Lung microvascular endothelial cell (primary cell): ENCODE measurements around the gene ANLN. TPM values are rescaled to one million over a fixed set of nuclear protein-coding genes. Genes with fewer than 3 reads are reported as not detected.
A peak's percentile ranks its signal among the peaks of the same experiment; 100 is the strongest.

Experiments
- DNase-seq, 2 donors: peaks; one replicate each; pipeline versions ENCODE4 v3.0.0 to v3.0.0-alpha.2; 2010; ENCODE audit warnings: low read depth in 2 of 2
- total RNA-seq: library from RNA; depleted of rRNA; stranded (reverse); fragments of >200 nt; gene quantifications from 2 replicates; pipeline ENCODE4 v1.2.1, GENCODE V29; 2014

Gene ANLN
- total RNA-seq, 1 donor from 2014 or later: 6.3 TPM

DNA sequence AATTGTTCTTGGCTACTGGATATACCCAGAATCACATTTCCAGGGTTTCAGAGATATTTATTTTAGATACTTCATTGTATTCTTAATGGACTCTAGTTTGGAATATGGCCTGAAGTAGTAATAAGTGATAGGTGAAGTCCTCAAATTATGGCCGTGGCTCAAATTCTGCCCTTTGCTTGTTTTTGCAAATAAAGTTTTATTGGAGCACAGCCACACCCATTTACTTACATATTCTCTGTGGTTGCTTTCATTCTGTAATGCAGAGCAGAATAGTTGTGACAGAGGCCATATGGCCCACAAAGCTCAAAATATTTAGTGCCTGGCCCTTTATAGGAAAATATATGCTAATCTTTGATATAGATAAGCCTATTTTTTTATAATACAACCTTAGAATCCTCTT lies 19.5 kb downstream of the ANLN start:
- no peak for DNase-seq

DNA sequence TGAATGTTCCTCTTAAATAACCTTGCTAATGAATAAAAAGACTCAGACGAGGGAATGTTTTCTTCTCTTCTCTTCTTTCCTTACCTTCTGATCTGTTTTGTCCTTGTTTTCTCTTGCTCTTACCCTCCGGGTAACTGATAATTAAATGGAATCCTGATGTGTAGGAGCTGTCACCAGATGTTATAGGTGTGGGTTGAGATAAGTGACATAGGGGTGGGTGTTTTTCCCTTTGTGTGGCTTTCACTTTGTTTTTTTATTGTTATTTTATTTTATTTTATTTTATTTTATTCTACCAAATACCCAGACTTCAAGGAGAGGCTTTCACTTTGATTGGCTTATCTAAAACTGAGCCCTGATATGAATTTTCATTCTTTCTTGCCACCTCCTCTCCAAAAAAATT lies 25.5 kb downstream of the ANLN start:
- no peak for DNase-seq

DNA sequence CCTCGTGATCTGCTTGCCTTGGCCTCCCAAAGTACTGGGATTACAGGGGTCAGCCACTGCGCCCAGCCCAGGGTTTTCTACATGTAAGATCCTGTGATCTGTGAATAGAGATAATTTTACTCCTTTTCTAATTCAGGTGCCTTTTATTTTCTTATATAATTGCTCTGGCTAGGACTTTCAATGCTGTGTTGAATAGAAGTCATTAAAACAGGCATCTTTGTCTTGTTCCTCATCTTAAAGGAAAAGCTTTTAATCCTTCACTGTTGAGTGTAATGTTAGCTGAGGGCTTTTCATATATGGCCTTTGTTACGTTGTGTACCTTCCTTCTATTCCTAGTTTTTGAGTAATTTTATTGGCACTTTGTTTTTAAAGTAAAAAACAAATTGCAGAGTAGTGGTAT lies 26.6 kb downstream of the ANLN start:
- DNase-seq: no peak

DNA sequence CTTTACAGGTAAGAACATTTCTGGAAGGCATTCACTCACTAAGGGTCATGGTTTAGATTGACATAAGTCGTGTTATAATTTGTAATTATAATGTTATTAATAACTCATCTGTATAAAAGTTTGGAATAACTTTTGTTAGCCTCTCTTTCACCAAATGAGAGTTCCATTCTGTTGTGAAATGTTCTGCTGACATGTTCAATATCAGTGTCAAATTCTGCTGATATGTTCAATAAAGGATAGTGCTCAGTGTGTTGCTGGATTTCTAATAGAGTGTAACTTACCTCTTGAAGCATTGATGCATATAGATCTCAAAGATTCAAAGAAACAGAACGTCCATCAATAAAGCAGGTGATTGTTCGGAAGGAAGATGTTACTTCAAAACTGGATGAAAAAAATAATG lies 30.6 kb downstream of the ANLN start:
- no peak for DNase-seq

DNA sequence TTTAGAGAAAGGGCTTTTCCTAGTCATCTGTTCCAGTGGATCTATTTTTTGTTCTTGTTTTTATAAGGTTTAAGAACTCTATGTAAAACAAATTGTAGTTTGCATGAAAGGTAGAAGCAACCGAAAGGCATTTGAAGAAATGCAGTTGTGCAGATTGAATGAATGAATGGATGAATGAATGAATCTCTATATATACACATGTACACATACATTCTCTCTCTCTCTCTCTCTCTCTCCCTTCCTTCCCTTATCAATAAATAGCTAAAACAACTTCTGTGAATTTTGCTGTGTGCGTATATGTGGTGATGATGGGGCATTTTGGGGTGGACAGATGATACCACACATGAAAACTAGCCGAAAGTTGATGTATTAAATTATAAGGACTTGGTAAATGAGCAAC lies 32.4 kb downstream of the ANLN start:
- DNase-seq: no peak

DNA sequence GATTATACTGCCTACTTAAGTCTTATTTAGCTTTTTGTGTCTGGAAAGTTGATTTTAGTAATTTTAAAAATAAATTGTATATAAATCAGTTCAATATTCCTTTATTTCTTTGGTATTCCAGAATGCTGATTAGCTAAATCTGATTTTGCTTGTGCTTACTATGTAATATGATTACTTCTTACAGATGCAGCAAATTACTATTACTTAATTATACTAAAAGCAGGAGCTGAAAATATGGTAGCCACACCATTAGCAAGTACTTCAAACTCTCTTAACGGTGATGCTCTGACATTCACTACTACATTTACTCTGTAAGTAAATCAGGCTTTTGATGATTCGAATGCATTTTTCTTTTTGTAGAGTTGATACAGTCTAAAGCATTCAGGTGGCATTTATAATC lies 34.0 kb downstream of the ANLN start:
- no peak for DNase-seq

DNA sequence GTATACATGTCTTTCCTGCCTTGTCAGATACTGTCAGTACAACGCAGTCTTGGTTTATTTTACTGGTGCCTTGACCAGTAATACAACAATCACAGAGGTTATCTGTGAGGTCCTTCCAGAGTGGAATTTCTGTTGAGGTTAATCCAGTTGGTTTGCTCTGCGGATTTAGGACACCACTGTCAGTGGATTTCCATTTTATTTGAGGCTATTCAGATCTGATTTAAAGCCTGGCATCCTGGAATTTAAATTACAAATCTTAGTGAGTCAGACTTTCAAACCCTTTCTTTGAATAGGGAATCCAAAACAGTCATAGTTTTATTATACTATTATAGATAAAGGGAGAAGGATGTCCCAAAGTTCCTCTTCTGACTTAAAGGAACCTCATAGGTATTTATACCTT lies 40.5 kb downstream of the ANLN start:
- DNase-seq: no peak

DNA sequence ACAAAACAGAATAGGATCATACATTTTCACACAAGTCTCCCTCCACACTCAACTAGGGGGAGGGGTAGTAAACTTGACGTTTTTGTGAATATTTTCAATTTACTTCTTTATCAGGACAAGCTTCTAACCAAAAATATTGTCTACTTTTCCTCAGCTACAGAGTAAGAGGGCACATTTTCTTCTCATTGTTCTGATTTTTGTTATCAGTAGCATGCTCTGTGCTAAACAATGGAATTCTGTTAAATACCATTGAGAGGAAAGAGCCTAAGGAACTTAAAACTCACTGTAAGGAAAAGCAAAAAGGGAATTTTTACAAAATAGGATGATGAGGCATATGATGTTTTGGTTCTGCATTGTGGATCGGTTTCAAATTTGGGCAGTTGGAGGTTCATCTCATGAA lies 41.2 kb downstream of the ANLN start:
- DNase-seq: no peak

DNA sequence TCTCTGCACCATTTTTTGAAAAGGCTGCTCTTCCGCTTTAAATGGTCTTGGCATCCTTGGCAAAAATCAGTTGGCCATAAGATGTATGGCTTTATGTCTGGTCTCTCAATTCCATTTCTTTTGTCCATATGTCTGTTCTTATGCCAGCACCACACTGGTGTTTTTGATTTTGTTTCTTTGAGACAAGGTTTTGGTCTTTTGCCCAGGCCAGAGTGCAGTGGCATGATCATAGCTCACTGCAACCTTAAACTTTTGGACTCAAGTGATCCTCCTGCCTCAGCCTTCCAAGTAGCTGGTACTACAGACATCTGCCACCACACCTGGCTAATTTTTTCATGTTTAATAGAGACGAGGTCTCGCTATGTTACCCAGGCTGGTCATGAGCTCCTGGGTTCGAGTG lies 48.5 kb downstream of the ANLN start:
- no peak for DNase-seq

DNA sequence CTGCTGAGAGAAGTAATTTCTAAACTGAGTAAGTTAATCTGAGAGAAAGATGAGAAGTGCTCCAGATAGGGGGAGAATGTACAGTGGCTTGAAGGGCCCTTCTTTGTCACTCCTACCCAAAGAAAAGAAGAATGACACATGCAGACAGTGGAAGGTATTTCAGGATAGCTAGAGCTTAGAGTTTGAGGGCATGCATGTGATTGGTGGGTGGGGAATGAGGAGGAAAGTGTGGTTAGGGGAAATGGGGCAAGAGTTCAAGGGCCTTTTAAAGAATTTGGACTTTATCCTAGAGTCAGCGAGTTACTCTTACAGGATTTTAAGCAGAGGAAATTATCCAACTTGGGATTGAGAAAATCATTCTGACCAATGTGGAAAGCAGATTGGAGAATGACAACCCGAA lies 50.0 kb downstream of the ANLN start:
- no peak for DNase-seq

DNA sequence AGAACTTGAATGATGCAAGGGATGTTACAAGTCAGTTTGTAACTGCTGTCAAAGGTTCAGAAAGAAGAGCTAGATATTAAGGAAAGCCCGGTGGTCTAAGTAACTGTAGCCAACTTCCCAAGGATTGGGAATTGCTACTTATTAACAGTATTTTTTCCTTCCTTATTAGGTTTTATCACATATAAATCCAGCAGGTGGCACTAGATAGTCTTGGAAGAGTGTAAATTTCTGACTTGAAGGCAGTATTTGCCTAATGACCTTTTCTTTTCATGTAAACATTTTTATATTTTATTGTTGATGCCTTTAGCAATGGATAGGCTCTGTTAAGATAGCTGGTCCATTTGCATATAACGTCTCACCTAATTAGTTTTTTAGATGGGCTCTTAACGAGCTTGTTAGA lies 51.2 kb downstream of the ANLN start:
- DNase-seq: peak; percentile 25 to 36

DNA sequence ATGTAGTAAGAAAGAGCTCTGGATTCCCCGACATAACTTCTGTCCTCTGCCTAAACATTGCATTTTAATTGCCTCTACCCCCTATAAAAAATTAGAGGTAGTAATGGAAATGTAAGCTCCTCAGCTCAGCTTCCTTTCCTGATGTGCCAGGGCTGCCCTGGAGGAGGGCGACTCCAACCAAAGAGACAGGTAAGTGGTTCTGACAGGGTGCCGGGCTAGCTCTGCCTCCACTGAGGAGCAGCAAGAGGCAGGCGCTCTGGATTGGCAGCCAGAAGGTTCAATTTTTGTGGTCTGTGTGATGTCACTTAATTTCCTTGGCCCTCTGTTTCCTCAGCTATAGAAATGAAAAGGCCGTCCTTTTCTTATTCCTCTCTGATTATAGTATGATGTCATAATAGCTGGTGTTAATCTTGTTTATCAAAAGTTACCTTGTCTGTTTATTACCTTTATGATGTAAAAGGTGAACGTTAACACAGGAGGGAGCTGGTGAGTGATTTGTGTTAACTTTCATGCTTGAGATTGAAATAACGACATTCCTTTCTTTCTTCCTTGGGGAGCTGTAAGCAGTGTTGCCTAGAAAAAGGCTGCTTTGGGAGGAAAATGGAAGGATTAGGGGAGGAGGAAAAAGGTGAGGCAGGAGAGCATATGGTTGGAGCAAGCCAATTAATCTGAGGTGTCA lies 51.8 kb downstream of the ANLN start:
- no peak for DNase-seq

DNA sequence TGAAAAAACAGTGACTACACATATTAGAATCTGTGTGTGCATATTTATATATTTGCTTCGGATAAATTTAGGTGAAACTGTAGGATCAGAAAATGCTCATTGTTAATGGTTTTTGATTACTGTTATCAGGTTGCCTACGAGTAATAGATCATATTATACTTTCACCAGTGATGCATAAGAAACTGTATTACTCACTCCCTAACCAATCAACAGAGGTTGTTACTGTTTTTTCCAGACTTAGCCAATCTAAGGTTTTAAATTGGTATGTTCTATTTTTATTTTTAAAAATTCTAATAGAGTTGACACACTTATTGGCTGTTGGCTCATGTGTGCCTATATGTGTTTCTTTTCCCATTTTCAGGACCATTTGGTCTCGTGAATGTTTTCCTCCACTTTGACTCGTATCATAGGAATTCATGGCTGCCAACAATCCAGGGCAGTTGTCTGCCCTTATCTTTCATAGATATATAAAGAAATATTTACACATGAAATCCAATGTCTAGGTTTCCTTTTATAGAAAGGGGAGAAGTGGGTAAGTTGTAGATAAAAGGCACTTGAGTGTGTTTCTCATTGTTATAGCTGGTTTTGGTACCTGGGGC lies 59.2 kb downstream of the ANLN start:
- DNase-seq: peak in 1 of 2 donors; percentile 9

DNA sequence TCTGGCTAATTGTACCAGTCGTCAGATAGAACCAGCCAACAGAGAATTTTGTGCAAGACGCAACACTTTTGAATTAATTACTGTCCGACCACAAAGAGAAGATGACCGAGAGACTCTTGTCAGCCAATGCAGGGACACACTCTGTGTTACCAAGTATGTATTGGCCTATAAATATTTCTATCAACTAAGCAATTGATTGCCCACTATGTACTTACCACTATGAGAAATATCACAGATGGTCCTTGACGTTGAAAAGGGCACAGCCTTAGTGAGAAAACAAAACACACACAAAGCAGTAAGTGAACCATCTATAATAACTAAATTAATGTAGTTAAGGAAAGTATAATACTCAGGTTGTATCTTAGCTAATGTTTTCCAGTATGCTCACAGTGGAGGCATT lies 60.0 kb downstream of the ANLN start:
- no peak for DNase-seq

DNA sequence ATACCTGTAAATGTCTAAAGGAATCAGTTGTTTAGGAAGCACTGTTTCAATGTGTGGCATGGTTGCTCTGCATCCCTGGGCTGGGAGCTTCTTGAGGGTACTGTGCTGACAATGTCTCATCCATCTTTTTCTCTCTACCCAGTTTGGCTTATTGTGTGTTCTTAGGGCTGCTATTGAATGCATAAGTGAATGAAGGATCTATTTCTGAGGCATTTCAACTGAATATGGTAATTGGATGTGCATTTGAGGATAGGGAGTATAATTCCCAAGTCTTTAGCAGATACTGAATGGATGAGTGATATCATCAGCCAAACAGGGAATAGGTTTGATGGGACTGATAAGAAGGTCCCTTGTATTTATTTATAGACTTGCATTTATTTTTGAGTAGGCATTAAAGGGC lies 64.1 kb downstream of the ANLN start:
- DNase-seq: no peak

DNA sequence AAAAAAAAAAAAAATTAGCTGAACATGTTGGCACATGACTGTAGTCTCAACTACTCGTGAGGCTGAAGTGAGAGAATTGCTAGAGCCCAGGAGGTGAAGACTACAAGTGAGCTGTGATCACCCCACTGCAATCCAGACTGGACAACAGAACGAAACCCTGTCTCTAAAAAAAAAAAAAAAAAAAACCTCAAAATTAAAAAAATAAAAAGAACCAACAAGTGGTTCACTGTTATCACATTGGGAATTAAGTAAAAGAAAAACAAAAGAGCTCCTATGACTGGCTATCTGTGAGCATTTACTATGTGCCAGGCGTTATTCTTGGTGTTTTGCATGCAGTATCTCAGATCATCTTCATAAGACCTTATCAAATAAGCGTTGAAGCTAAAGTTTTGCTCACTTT lies 66.0 kb downstream of the ANLN start:
- DNase-seq: no peak

DNA sequence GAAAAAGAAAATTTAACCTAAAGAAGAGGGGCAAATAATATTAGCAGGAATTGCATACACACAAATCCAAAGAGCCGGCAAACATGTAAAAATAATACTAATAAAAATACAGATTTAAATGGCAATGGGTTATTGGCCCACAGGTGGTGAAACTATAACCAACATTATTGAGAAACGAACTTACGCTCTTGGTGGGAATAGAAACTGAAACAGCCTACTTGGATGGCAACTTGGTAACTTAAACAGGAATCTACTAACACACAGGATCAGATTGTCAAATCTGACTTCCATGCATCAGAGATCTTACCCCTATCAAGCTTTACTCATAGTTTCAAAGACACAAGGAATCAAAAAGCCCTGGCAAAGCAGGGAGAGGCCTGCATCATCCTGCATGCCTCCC lies 66.5 kb downstream of the ANLN start:
- DNase-seq: no peak

DNA sequence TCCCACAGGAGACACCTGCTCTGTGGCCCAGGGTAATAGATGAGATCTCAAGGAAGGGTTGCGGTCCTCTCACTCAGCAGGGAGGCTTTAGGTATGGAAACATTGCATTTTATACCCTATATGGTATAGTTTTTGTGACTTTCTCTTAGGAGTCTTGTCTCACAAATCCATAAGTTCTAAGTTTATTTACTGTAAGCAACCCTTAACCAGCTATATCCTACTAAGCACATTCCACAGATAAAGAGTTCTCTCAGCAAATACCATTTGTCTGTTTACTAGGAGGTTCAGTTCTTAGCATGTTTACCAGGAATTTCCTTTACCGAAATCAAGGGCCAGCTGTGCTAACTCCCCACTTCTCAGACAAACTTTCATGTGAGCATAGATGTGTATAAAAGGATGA lies 66.9 kb downstream of the ANLN start:
- no peak for DNase-seq

DNA sequence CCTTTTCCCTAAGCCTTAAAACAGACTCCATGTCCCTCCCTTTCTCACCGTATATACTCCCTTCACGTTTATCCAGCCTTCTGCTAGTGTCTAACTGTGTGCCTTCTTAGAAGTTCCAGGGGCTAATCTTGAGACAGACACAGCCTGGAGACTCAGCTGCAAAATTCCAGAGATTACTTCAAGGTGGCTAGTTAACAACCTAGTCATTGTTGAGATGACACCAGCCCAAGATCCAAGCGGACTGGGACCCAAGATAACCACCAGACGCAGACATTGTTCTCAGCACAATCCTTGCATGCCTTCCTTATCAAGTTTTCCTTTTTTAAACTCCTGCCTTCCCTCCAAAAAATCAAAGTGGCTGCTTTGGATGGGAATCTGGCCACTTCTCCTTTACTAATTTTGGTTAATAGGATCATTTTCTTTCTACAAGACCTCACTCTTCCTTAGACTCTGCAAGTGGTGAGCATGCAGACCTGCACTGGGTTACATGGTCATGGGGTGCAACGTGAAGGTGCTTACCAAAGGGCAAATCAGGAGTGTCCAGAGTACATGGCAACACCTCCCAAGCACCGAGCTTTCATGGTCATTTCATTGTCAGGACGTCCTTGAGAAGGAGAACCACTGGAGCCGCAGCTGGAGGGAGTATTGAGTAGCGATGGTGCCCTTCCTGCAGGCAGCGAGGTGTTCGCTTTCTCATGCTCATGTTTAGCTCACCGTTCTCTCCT lies 69.7 kb downstream of the ANLN start:
- DNase-seq: no peak

DNA sequence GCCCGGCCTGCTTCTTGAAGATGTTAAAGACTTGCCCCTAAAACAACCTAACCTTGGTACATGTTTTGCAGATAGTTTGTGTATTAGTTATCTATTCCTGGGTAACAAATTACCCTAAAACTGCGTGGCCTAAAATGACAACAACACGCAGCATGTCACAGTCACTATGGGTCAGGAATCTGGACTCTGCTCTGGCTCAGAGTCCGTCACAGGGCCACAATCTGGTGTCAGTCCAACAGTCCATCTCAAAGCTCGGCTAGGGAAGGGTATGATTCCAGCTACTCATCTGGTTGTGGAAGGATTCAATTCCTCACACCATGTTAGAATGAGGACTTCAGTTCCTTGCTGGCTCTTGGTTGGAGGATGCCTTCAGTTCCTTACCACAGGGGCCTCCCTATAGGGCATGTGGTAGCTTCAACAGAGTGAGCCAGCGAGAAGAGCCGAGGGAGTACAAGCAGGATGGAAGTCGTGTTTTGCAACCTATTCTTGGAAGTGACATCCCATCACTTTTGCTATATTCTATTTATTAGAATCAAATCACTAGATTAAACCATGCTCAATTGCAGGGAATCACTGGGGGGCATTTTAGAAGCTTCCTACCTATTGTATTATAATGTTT lies 71.3 kb downstream of the ANLN start:
- DNase-seq: no peak

DNA sequence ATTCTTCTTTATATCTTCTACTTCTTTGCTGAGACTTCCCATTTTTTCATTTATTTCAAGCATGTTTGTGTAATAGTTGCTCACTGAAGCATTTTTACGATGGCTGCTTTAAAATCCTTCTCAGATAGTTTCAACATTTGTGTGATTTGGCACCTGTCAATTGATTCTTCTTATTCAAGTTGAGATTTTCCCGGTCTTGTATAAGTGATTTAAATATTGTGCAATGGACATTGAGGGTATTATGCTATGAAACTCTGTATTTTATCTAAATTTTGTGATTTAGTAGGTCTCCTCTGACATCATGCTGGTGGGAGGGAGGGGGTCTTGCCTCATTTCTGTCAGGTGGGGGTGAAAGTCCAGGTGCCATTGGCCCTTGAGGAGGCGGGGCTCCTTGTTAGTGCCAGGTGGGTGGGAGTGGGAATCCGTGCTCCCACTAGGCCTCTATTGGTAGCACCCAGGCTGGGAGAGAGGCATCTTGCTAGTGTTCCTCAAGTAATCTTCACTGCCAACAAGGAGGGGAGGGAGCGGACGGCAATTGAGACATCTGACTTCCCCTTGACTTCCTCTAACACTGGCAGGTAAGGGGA lies 73.0 kb downstream of the ANLN start:
- no peak for DNase-seq

DNA sequence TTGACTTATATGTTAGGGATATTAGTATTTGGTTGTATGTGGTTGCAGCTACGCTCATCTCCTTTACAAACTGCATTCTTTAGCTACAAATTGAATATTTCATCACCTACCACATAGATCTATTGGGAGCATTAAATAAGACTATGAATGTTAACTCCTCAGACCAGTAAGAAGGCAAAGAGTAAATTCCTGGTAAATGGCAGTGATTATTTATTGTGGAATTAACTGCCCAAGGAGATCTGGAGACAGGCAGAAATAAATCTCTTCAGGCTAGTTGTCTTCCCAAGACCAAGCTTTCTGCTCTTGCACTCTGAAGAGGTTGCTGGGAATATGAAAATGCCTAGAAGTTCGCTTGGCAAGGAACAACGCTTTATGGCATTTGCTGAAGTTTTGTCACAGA lies 74.6 kb downstream of the ANLN start:
- DNase-seq: no peak
